Thoracic aorta (tissue), 2 donors: ENCODE measurements around the gene ELFN1. TPM values are rescaled to one million over a fixed set of nuclear protein-coding genes. Genes with fewer than 3 reads are reported as not detected.

ENCODE experiments used
- ATAC-seq: fragments of 150-250 bp; one replicate; pipeline ENCODE4 v1.8.0; 2017; ENCODE audit warnings: low read depth; ENCODE audit not compliant: insufficient number of reproducible peaks, low FRiP score
- DNase-seq: peaks from one replicate; pipeline ENCODE4 v3.0.0-alpha.2; 2020; ENCODE audit warnings: low spot score
- H3K27ac ChIP-seq, 2 donors: fragments of 200-600 bp; sonication (generic); 1 replicate in 1 of 2; 2 replicates in 1 of 2; pipeline ENCODE4 v1.5.1; 2016; ENCODE audit warnings: mild to moderate bottlenecking in 2 of 2, moderate library complexity in 2 of 2
- H3K27me3 ChIP-seq: fragments of 200-600 bp; sonication (generic); replicated peaks from 2 replicates; pipeline ENCODE4 v1.6.0; 2016; ENCODE audit warnings: mild to moderate bottlenecking; ENCODE audit not compliant: insufficient read depth
- H3K36me3 ChIP-seq: fragments of 200-600 bp; sonication (generic); one replicate; pipeline ENCODE4 v1.5.1; 2016
- H3K4me1 ChIP-seq, 2 donors: fragments of 200-600 bp; sonication (generic); 1 replicate in 1 of 2; 2 replicates in 1 of 2; pipeline versions ENCODE4 v1.5.1 to v1.6.0; 2016; ENCODE audit warnings: low read depth in 2 of 2, mild to moderate bottlenecking in 1 of 2; ENCODE audit not compliant: control insufficient read depth in 1 of 2
- H3K4me3 ChIP-seq: fragments of 200-600 bp; sonication (generic); 2 replicates; pipeline ENCODE4 v1.5.1; 2016; ENCODE audit warnings: mild to moderate bottlenecking
- H3K9me3 ChIP-seq: fragments of 200-600 bp; sonication (generic); 2 replicates; pipeline ENCODE4 v1.5.1; 2016
- CTCF ChIP-seq: fragments of 200-600 bp; sonication (generic); IDR thresholded peaks from one replicate; pipeline ENCODE4 v1.5.1; 2019; ENCODE audit warnings: antibody characterized with exemption
- total RNA-seq, 2 donors: library from RNA; depleted of rRNA; stranded (reverse); fragments of >200 nt; gene quantifications; one replicate each; pipeline versions ENCODE4 v1.1.0 to v1.2.3, GENCODE V29; 2016

The ELFN1 gene
- total RNA-seq, 2 donors from 2014 or later, result 0.81 to 0.85 TPM

GRCh38 chr7:1781369-1781768 is 111.3 kb downstream of the ELFN1 start:
- no peaks in the 10 kb centered on the region for H3K4me1 ChIP-seq
- DNase-seq (no peak), ATAC-seq (no peak)
- no peak for TF ChIP-seq CTCF
- peaks cover 7% of the 10 kb centered on the region for H3K9me3 ChIP-seq
- no peak overlapping the region for H3K27ac ChIP-seq
- H3K27me3 ChIP-seq, result no peaks in the 10 kb centered on the region
- no peaks in the 10 kb centered on the region for H3K36me3 ChIP-seq
- H3K4me3 ChIP-seq, result no peak overlapping the region

- ATAC-seq (no peak), DNase-seq (no peak)
- TF ChIP-seq CTCF, result no peak
- Histone ChIP-seq H3K27ac (no peak overlapping the region), H3K4me3 (no peak overlapping the region), H3K9me3 (peaks cover 7% of the 10 kb centered on the region), H3K36me3 (no peaks in the 10 kb centered on the region), H3K4me1 (no peaks in the 10 kb centered on the region), H3K27me3 (no peaks in the 10 kb centered on the region)
These were observed 115.8 kb downstream of the ELFN1 start for GRCh38 chr7:1785839-1786238.

- no peaks in the 10 kb centered on the region for H3K27me3 ChIP-seq
- no peak for DNase-seq
- ATAC-seq, result no peak
- H3K36me3 ChIP-seq, result no peaks in the 10 kb centered on the region
- no peak for TF ChIP-seq CTCF
- no peaks in the 10 kb centered on the region for H3K4me1 ChIP-seq
- H3K9me3 ChIP-seq, result peaks cover 7% of the 10 kb centered on the region
- H3K27ac ChIP-seq, result no peak overlapping the region
- no peak overlapping the region for H3K4me3 ChIP-seq
These were observed 117.2 kb downstream of the ELFN1 start for GRCh38 chr7:1787241-1787640.

- no peaks in the 10 kb centered on the region for H3K36me3 ChIP-seq
- no peaks in the 10 kb centered on the region for H3K4me1 ChIP-seq
- no peak for TF ChIP-seq CTCF
- no peak for DNase-seq
- H3K4me3 ChIP-seq, result no peak overlapping the region
- no peaks in the 10 kb centered on the region for H3K27me3 ChIP-seq
- H3K9me3 ChIP-seq, result peaks cover 7% of the 10 kb centered on the region
- ATAC-seq, result no peak
- H3K27ac ChIP-seq, result no peak overlapping the region
These were observed 117.7 kb downstream of the ELFN1 start for GRCh38 chr7:1787681-1788235.

GRCh38 chr7:1794888-1795542 is 124.9 kb downstream of the ELFN1 start:
- no peak for TF ChIP-seq CTCF
- DNase-seq (no peak), ATAC-seq (no peak)
- Histone ChIP-seq H3K4me3 (no peak overlapping the region), H3K4me1 (no peaks in the 10 kb centered on the region), H3K36me3 (no peaks in the 10 kb centered on the region), H3K9me3 (peaks cover 15% of the 10 kb centered on the region), H3K27ac (no peak overlapping the region), H3K27me3 (no peaks in the 10 kb centered on the region)

Other genes starting within 250 kb of the ELFN1 start
- gene MICALL2, start 210.8 kb upstream of the ELFN1 start, total RNA-seq, result 10 to 100 TPM; 71.7 to 80.0 TPM
- 10 to 100 TPM; 59.8 to 89.6 TPM for gene INTS1, start 165.9 kb upstream of the ELFN1 start, total RNA-seq
- 100 to 1,000 TPM; 111 to 161 TPM for gene MAFK, start 139.6 kb upstream of the ELFN1 start, total RNA-seq
- gene TMEM184A, start 114.1 kb upstream of the ELFN1 start, total RNA-seq, result 1 to 10 TPM in 1 of 2 donors, not detected in 1; 1.5 TPM
- 10 to 100 TPM; 30.9 to 40.4 TPM for gene PSMG3, start 100.2 kb upstream of the ELFN1 start, total RNA-seq